PC-3 (cell line): Measurements from ENCODE around the gene CCDC92.

ENCODE experiments used
- CTCF ChIP-seq: fragments of 300-600 bp; sonication (generic); conservative IDR thresholded peaks from 2 replicates; pipeline ENCODE4 v1.5.1; 2017; ENCODE audit warnings: antibody characterized with exemption, low read depth, mild to moderate bottlenecking, low read length
- EZH2 ChIP-seq: fragments of 300-600 bp; sonication (generic); IDR thresholded peaks from one replicate; pipeline ENCODE4 v1.6.1; 2017; ENCODE audit warnings: antibody characterized with exemption, mild to moderate bottlenecking, low read length; ENCODE audit not compliant: unreplicated experiment

- TF ChIP-seq CTCF (no peak), EZH2 (no peak)
These were observed 27.1 kb downstream of the CCDC92 start for GRCh38 chr12:123945287-123946151.
